GM21576 (cell line): ENCODE data around the gene DUSP10.
A peak's percentile ranks its signal among the peaks of the same experiment; 100 is the strongest.

Experiments used
- ATAC-seq: cut with Tn5 transposase; IDR thresholded peaks from one replicate; pipeline ENCODE4 v1.9.1; 2021; ENCODE audit warnings: mild to moderate bottlenecking, moderate library complexity; ENCODE audit not compliant: unreplicated experiment

Gene DUSP10

DNA sequence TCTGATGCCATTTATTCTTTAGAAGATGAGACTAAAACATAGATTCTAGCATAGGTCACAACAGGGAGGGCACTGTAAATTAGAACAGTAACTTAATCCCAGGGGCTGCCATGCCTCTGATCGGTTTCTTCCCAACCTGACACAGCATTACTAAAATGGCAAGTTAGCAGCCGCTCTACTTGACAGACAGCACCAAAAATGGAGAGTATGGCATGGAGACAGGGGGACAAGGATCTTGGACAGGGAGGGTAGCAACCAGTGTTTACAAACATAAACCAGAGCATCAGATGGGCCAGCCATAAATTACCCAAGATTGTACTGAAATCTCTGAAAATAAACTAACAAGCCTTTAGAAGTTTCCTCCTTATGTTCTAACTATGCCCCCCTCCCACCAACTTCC is 5.9 kb downstream of the DUSP10 start:
- ATAC-seq = no peak

DNA sequence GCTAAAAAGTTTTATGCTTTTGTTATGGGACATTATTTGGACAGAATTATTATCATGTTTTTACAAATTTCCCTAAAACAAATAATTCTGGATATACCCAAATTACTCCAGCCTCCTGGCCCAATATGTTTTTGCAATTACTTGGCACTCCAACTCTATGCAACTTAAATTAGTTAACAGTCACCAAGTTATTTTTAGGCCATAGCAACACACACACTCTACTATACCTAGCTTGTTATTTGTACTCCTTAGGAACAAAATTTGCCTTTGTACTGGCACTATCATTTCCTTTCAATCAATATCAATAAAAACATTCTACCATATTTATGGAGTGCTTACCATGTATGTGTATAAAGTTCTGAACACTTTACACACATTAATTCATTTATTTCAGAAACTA is 7.7 kb downstream of the DUSP10 start:
- no peak for ATAC-seq

DNA sequence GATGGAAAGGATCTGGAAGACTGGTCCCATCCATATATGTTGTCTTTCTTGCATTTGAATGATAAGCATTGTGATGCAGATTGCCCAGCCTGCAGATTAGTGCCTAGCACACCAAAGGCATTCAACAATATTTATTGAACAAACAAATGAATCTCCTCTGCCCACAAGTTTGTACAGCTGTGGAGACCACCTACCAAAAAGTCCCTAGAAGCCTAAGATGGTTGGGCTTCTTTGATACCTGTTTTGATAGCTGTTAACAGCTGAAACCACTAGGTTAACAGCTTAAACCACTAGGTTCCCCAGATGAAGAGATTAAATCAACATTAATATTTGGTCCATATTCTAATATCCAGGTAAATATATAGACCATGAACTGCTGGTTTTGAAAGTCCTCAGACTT is 9.8 kb downstream of the DUSP10 start:
- no peak for ATAC-seq

DNA sequence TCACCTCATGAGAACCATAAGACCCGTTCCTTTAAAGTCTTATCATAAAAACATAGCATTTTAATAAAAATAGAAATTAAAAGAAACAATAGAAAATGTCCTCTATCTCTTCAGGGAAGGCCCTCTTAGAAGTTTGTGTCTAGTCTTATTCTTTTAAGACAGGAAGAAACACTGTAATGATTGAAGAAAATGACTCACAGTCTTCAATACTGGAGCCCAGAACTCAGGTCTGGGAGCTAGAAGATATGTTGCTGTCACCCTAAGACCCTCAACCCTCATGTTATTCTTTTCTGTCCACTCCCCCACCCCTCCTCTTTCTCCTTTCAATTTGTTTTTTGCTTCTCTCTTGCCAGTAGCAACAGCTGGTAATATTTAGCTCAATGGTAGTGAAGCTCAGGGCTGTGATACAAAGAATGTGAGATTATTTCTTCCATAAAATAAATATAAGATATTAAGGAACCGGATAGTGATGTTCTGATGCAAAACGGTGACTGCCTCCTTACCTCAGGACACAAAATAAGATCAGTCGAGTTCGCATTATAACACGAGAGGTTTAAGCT is 12.0 kb downstream of the DUSP10 start:
- ATAC-seq = no peak

DNA sequence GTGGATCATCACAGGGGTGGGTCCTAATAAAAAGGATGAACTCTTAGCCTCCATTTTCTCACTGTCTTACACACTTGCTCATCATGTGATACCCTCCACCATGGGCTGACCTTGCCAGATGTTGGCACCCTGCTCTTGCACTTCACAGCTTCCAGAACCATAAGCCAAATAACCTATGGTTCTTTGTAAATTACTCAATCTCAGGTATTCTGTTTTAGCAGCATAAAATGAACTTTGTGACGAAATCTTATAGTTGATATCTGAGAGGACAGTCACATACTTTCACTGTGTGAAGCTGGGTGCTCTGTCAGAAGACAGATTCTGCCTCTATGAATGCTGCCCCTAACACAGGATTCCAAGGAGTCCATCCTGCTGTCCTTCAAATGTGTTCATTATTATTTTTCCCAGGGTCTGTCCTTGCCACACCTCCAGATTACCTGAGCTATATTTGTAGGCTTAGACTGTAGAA is 13.8 kb downstream of the DUSP10 start:
- no peak for ATAC-seq

DNA sequence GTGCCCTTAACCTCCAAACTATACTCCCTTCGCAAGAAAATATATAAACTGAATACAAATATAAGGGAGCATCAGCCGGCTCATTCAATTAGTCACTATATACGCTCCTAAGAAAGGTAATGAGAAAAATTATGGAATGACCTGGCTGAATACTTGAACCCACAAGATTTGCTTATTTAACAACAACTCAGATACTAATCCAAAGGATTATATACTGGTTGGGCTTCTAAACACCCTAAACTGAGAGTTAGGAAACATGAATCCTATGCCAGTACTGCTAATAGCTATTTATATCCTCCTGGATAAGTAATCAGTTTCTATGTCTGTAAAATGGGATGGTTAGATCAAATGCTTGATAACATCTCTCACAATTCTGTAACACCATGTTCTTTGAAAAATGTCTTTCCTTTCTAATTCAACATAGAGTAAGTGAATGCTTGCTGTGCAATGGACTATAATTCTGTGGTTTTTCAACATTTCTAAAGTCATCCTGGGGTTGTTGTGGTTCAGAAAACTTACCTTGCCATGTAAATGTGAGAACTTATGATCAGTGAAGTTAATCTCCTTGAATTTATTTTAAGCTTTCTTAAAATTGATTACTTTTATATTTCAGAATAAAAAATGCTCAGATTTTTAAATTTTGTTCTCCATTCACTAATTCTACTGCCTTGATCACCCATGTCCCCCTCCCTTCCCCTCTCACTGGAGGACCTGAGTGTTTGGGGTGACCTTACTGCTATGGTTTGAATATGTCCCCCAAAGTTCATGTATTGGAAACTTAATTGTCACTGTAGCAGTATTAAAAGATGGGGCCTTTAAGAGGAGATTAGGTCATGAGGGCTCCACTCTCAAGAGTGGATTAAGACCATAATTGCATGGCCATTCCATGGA is 14.5 kb downstream of the DUSP10 start:
- no peak for ATAC-seq

DNA sequence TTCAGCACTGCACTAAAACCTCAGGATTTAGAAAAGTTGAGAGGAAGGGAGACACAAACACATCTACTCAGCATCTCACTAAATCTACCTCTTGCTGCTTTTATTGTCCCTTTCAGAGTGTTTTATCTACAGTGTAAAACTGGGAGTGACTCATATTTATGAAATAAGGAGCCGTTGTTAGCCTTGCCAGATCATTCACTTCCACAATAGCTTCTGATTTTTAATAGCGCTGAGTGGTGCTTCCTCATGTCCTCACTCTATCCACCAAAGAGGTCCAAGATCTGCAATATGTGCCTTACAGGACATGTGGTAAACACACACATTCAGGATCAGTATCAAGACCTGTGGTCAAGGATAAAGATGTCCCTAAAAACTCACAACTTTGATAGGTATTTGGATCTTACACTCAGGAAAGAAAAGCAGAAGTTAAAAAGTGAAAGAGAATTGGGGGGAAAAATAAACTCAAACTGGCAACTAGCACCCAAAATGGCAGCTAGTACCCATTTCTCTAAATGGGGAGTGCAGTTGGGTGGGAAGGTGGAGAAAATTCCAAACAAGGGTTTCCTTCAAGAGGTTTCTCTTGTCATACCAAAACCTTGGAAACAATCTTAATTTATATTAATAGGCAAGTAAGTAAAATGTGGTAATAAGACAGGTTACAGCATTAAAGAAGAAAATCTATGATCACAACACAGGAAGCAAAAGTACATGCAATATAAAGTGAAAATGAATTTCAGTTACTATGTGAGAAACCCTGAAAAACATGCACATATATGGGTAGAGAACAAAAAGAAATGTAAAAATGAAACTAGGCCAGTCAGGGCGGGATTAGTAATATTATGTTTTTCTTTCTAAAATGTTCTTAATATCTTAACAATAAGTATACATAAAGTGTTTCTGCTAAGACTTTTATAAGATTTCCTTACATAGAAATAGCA is 15.9 kb downstream of the DUSP10 start:
- peak; percentile 62 for ATAC-seq

DNA sequence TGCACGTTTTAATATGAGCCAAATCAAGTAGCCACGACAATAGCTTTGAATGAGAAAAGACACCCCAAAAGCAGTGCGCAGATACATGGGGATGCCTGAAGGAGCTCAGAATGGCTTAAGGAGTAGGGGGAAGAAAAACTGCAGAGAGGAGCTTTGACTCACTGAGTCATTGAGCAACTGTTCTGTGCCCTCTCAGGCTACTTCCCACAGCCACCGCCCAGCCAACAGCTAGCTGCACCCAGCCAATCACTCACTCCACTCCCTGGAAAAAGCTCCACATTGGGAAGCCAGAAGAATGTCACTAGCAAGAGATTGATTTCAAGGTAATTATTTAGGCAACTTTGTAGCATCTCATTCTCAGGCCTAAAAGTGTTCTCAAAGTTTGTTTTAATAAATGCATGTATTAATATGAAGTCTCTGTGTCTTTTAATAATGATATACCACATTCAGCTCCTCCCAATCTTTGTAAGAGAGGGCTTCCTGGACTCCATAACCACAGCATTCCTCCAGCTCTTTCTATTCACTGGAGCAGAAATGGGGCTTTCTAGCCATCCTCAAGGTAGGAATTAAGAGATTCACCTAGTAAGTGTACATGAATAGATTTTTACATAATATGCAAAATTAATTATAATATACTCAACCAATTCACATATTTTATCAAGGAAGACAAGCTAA is 16.8 kb downstream of the DUSP10 start:
- no peak for ATAC-seq

DNA sequence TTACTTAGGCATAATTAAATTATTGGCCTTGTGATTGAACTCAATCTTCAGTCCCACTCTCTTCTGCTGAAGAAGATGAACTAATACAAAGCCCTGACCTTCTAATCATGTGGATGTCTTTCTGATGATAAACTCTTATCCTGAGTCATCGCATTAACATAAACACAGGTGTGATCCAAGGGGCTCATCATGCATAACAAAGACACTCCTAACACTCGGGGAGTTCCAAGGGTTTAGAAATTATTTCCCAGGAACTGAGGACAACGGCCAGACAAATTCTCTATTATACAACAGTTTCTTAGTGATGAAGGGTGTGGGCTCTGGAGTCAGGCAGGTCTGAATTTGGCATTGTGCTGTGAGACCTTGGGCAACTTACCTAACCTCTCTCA is 18.0 kb downstream of the DUSP10 start:
- ATAC-seq = no peak

DNA sequence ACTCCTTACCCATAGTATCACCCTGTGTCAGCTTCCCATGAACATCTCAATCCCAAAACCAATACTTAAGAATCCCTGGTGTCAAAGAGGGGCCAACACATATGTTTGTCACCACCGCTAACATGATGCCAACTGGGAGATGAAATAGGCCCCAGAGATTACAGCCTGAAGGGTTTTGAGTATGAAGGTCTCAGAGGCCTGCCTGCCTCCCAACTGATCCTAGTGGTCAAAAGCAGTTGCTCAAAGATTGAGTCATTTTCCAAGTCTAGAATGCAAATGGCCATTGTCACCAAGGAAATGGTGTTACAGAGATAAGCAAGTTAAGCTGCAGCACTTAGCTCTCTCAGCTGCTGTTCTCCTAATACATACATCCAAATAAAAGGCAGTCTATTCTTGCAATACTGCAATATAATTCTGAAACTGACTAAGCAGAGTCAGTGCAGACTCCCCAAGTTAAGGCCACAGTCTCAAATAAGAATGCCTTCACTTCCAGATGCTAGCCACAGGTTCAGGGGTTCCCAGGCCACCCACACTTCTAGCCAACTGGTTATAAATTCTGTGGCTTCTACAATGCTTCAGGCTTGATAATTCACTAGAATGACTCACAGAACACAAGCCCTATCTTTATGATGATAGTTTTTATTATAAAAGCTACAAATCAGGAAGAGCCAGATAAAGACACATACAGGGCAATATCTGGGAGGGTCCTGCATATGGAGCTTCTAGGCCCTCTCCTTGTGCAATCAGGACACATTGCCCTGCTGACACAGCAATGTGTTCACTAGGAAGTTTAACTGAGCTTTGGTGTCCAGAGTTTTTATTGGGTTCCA is 18.7 kb downstream of the DUSP10 start:
- no peak for ATAC-seq

DNA sequence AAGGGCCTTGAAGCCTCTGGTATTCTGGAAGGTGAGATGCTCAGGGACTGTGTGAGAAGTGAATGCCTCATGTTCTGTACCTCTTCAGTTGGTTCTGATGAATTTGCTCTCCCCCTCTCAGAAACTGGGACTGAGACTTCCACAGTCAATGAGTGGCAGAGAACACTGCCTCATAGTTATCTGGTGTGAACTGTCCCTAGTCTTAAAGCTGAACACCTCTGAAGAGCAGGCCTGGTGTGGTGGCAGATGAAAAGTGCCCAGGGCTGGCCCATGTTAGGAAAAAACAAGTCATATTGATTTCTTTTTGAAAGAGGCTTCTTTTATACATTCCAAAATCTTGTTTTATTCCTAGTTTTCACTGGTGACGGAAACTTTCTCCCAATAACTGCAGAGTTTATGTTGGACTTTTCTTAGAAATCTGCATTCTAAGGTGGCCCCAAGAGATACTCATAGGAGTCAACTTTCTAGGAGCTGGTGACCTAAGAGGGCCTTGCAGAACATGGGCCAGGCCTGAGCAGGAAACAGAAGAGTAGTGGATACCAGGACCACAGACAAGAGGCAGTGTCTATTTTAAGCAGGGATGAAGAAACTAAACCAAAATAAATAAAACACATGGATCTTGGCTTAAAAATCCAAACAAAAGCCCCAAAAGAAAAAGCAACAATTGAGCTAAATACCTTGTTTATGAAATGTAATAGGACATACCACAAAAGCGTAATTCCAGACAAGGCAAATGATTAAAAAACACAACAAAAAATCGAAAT is 19.5 kb downstream of the DUSP10 start:
- ATAC-seq = no peak

DNA sequence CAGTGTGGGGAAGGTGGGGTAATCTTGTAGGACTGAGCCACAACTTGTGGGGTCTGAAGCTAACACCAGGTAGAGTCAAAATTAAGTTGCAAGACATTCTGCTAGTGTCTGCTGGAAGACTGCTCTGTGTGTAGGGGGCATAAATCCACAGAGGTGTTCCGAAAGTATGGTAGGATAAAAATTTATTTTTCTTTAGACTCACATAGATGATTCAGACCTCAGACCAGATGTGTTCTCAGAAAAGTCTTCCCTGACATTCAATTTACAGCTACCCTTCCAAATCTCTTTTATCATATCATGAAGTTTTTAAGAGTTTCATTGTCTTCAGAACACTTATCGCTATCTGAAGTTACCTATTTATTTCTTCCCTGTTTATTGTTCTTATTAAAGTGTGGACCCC is 21.3 kb downstream of the DUSP10 start:
- ATAC-seq = no peak

DNA sequence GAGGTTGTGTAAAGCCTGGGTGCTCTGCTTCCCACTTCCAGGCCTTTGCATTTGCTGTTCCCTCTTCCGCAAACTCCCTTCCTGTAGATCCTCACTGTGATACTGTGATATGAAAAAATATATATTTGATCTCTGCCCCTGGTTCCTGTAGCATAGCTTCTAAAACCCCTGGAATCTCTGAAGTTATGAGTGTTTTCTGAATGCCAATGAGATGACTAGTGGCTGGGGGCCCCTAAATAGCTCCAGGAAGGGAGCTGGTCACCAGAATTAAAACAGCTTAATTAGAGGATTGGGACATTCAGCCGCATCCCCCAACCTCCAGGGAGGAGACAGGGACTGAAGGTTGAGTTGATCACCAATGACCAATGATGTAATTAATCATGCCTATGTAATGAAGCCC is 21.9 kb downstream of the DUSP10 start:
- no peak for ATAC-seq

DNA sequence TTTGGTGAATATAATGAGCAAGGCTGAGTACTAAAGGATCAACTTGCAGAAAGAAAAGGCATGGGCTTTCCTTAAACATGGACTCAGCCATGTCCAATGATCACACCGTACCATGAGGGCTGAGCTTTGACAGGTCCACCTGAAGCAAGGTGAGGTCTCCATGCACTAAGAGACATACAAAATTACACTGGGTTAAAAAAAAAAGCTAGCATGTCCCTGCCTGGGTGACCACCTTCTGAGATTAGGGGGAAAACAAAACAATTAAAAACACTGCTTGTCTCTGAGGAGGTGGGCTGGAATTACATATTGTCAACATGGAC is 22.7 kb downstream of the DUSP10 start:
- no peak for ATAC-seq

DNA sequence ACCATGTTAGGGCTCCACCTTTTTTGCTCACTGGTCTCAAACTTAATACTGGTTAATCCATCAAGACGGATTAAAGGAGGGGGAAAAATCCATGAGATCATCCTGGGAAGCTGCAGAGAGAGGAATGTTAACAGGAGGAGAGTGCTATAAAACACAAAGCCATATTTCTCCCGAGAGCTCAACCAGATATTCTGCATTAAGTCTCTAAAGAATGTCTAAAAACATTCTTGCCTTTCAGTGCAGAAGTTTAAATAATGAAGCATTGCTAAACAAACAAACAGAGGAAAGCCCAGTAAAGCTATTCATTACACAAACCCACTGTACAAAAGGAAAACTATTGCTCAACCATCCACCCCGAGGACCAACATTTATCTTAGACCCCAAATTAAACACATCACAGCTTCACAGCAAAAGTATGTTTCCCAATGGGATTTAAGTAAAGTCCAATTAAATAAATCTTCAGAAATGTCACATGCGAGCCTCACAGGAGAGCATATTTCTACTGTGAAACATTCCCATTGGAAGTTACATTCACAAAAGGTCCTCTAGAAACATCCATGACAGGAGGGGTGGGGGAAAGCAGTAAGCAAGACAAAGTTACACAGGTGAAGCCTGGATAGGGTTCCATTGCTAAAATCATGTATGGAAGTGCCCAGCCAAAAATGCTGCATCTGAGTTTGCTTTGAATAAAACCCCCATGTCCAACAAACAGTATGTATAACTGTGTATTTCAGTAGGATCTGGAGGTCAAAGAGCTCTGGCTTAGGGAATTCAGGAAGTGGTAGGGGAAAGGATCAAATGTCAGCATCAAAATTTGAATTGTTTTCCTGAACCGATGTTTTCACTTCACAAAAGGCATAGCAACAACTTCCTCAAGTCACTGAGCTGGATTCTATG is 23.3 kb downstream of the DUSP10 start:
- ATAC-seq = no peak

DNA sequence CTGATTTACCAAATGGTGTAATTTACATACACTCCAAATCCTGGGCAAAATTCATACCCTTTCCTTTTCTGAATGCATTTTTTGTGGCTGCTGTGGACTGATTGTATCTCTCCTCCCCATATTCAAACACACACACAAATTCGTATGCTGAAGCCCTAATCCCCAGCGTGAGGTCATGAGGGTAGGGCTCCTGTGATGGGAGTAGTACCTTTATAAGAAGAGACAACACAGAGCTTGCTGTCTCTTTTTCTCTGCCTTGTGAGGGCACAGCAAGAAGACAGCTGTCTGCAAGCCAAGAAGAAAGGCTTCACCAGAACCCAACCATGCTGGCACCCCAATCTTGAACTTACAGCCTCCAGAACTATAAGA is 24.4 kb downstream of the DUSP10 start:
- no peak for ATAC-seq

DNA sequence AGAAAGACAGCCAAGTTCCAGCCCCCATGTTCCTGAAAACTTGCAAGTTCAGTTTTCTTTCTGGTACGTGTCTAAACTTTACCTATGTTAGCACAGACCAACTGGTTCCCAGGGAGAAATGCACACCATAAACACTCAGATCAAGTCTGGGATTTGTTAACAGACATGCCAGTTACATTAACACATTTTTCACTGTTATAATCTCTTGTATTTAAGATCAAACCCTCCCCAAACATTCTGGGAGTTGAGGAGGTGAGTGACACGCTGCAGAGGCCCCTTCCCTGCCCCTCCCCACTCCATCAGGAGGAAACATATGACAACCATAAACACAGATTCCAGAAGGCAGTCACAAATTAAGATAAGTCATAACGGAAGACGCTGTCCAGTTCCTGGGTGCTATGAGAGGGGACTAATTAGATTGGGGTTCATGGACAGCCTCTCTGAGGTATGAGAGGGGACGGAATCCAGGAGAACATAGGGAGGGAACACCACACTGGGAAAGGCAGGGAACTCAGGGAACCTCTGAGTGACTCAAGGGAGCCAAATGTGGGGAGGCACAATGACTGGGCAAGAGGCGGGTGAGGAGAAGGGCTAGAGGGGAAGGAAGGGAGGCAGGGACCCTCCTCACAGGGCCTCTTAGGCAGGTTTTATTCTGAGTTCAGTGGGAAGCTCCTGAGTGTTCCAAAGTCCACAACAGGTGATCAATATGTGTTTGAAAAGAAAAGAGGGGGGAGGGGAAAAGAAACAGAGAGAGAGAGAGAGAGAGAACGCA is 25.0 kb downstream of the DUSP10 start:
- no peak for ATAC-seq
